Measurements from ENCODE around the gene DGKB.

Gene DGKB

GRCh38 chr7:14368285-14368684 is 534.3 kb downstream of the DGKB start:
- ChIA-PET CTCF (no interaction called here), POLR2A (no interaction called here)

GRCh38 chr7:14351167-14351566 is 551.4 kb downstream of the DGKB start:
- ChIA-PET CTCF (no interaction called here), POLR2A (no interaction called here)
- DNase-seq (ENCODE audit: extremely low spot score): no peak
- no peak for TF ChIP-seq CTCF (IDR thresholded peaks at IDR 0.05; ENCODE audit: control extremely low read depth, extremely low read depth, low read depth, missing control alignments)

More at GRCh38 chr7:14368285-14368684, 534.3 kb downstream of the DGKB start:
- DNase-seq (ENCODE audit: extremely low spot score): no peak
- no peak for TF ChIP-seq CTCF (IDR thresholded peaks at IDR 0.05; ENCODE audit: control extremely low read depth, extremely low read depth, low read depth, missing control alignments)

- ChIA-PET POLR2A (no interaction called here), CTCF (interaction anchor here (1.3 kb wide), 1 partner anchor 50 kb away, joined by 3 read pairs; no protein-coding TSS in a partner anchor)
- DNase-seq (ENCODE audit: extremely low spot score): no peak
- no peak for TF ChIP-seq CTCF (IDR thresholded peaks at IDR 0.05; ENCODE audit: control extremely low read depth, extremely low read depth, low read depth, missing control alignments)
Measured at GRCh38 chr7:14341200-14341775, 561.3 kb downstream of the DGKB start.

- DNase-seq (ENCODE audit: extremely low spot score): no peak
- CTCF ChIA-PET: interaction anchor here (1.3 kb wide), 1 partner anchor 50 kb away, joined by 3 read pairs; no protein-coding TSS in a partner anchor
- no peak for TF ChIP-seq CTCF (IDR thresholded peaks at IDR 0.05; ENCODE audit: control extremely low read depth, extremely low read depth, low read depth, missing control alignments)
- POLR2A ChIA-PET: no interaction called here
Measured at GRCh38 chr7:14340393-14341074, 562.0 kb downstream of the DGKB start.

- DNase-seq (ENCODE audit: extremely low spot score): no peak
- CTCF ChIA-PET: no interaction called here
- no peak for TF ChIP-seq CTCF (IDR thresholded peaks at IDR 0.05; ENCODE audit: control extremely low read depth, extremely low read depth, low read depth, missing control alignments)
Measured at GRCh38 chr7:14339861-14340260, 562.7 kb downstream of the DGKB start.

GRCh38 chr7:14336256-14336655 is 566.3 kb downstream of the DGKB start:
- no peak for TF ChIP-seq CTCF (IDR thresholded peaks at IDR 0.05; ENCODE audit: control extremely low read depth, extremely low read depth, low read depth, missing control alignments)
- POLR2A ChIA-PET: no interaction called here

More at GRCh38 chr7:14339861-14340260, 562.7 kb downstream of the DGKB start:
- POLR2A ChIA-PET: no interaction called here

More at GRCh38 chr7:14336256-14336655, 566.3 kb downstream of the DGKB start:
- CTCF ChIA-PET: no interaction called here
- no peak for DNase-seq (ENCODE audit: extremely low spot score)

Measured in GM10248 (cell line).